D721Med (cell line): Measurements from ENCODE around the gene L1CAM.
A peak's percentile ranks its signal among the peaks of the same experiment; 100 is the strongest.

Experiments
- DNase-seq: peaks from one replicate; pipeline ENCODE4 v3.0.0; 2011; ENCODE audit warnings: low spot score; ENCODE audit not compliant: insufficient read length
- FAIRE-seq: peaks from 2 replicates; lab custom pipeline; 2011; peaks lifted over from hg19 to GRCh38; lab: Jason Lieb, UNC
- CTCF ChIP-seq: IDR thresholded peaks from 2 replicates; pipeline ENCODE4 v1.5.1; 2012; ENCODE audit warnings: mild to moderate bottlenecking, control low read depth; ENCODE audit not compliant: insufficient read depth; ENCODE audit errors: missing control alignments

Gene L1CAM

GRCh38 chrX:153924149-153924861 lies 38.3 kb upstream of the L1CAM start:
- FAIRE-seq (no peak), DNase-seq (peak; percentile 49)
- TF ChIP-seq CTCF = no peak

- no peak for DNase-seq
- peak; percentile 47 for TF ChIP-seq CTCF
- no peak for FAIRE-seq
Measured at GRCh38 chrX:153922932-153923857, 37.2 kb upstream of the L1CAM start.

GRCh38 chrX:153921511-153922446 lies 35.8 kb upstream of the L1CAM start:
- TF ChIP-seq CTCF = no peak
- no peak for DNase-seq
- no peak for FAIRE-seq

GRCh38 chrX:153921070-153921469 lies 35.1 kb upstream of the L1CAM start:
- no peak for TF ChIP-seq CTCF
- no peak for FAIRE-seq
- no peak for DNase-seq

GRCh38 chrX:153920546-153920945 lies 34.6 kb upstream of the L1CAM start:
- TF ChIP-seq CTCF = no peak
- DNase-seq (no peak), FAIRE-seq (no peak)

GRCh38 chrX:153919281-153919680 lies 33.3 kb upstream of the L1CAM start:
- DNase-seq (no peak), FAIRE-seq (no peak)
- no peak for TF ChIP-seq CTCF
